Transverse colon (tissue), 4 donors: ENCODE results near the gene TXNRD1. TPM values are rescaled to one million over a fixed set of nuclear protein-coding genes. Genes with fewer than 3 reads are reported as not detected.
"Not testable (repeated sequence)": the region's sequence is repeated elsewhere in the genome, so short reads cannot be mapped to it uniquely, and the experiment has no call there.

Source experiments
- DNase-seq: peaks from one replicate; pipeline ENCODE4 v3.0.0-alpha.2; 2019
- H3K27ac ChIP-seq, 4 donors: fragments of 200-600 bp; sonication (generic); 2 replicates each; pipeline ENCODE4 v1.5.1; 2016 to 2018; ENCODE audit warnings: inconsistent platforms in 4 of 4
- H3K27me3 ChIP-seq: fragments of 200-600 bp; sonication (generic); 2 replicates; pipeline ENCODE4 v1.5.1; 2017; ENCODE audit warnings: inconsistent platforms
- H3K36me3 ChIP-seq, 4 donors: fragments of 200-600 bp; sonication (generic); 2 replicates each; pipeline ENCODE4 v1.5.1; 2017 to 2019; ENCODE audit warnings: inconsistent platforms in 4 of 4
- H3K4me1 ChIP-seq, 4 donors: fragments of 200-600 bp; sonication (generic); 2 replicates each; pipeline ENCODE4 v1.5.1; 2017 to 2020; ENCODE audit warnings: inconsistent platforms in 4 of 4
- H3K4me3 ChIP-seq, 4 donors: fragments of 200-600 bp; sonication (generic); 1 replicate in 1 of 4; 2 replicates in 3 of 4; pipeline versions ENCODE4 v1.5.1 to v1.6.1; 2017 to 2019; ENCODE audit warnings: inconsistent platforms in 4 of 4
- H3K9me3 ChIP-seq, 2 donors: fragments of 200-600 bp; sonication (generic); 2 replicates each; pipeline ENCODE4 v1.5.1; 2017 to 2019; ENCODE audit warnings: inconsistent platforms in 2 of 2
- EP300 ChIP-seq: sonication (generic); formaldehyde crosslinking; IDR thresholded peaks from one replicate; pipeline ENCODE4 v1.6.1; 2017; ENCODE audit warnings: antibody characterized with exemption, low read depth
- POLR2A ChIP-seq: fragments of 450-650 bp; IDR thresholded peaks from one replicate; pipeline ENCODE4 v1.6.1; 2016; ENCODE audit warnings: antibody characterized with exemption, mild to moderate bottlenecking, moderate library complexity
- POLR2AphosphoS5 ChIP-seq, 3 donors: sonication (generic); formaldehyde crosslinking; IDR thresholded peaks; one replicate each; pipeline ENCODE4 v1.6.1; 2016; ENCODE audit warnings: antibody characterized with exemption in 3 of 3
- WGBS, 2 donors: methylation state at CpG; one replicate each; pipeline ENCODE4 v1.1.5; 2018; ENCODE audit warnings: low coverage in 1 of 2; 5-methylcytosine and 5-hydroxymethylcytosine counted together
- in situ Hi-C, 4 donors: fragments of 200-750 bp; cut with MboI; loops; one replicate each; pipeline versions ENCODE4 v1.15.0 to v1.15.1; 2017; ENCODE audit warnings: low sequenced_read_pairs in 3 of 4, low pct_ligation_motif_present in 1 of 4, low pct_unique_long_range_greater_than_20kb in 1 of 4
- intact Hi-C: fragments of 100-400 bp; cut with DNase I; formaldehyde crosslinking; loops from one replicate; pipeline ENCODE4 v1.15.1; 2023; ENCODE audit warnings: low total_unique reads
- total RNA-seq, 4 donors: library from RNA; depleted of rRNA; stranded (reverse); fragments of >200 nt; gene quantifications; one replicate each; pipeline ENCODE4 v1.1.0, GENCODE V29; 2016
- TF ChIP-seq, protein P1 (sequence below), 5 experiments: fragments of 200-600 bp in 3 of 5; fragments of 450-650 bp in 2 of 5; sonication (generic) in 3 of 5; IDR thresholded peaks; 1 replicate in 2 of 5; 2 replicates in 3 of 5; pipeline ENCODE4 v1.5.1; 2016 to 2017; ENCODE audit warnings: antibody characterized with exemption in 5 of 5, inconsistent platforms in 3 of 5, mild to moderate bottlenecking in 2 of 5, moderate library complexity in 1 of 5

The TXNRD1 gene
- total RNA-seq, 4 donors from 2014 or later, result 72.9 to 127 (median 122) TPM

GRCh38 chr12:104263026-104263425 is 47.4 kb downstream of the TXNRD1 start:
- intact Hi-C loops (no loop called here), in situ Hi-C loops (no loop called here)
- no peaks in the 10 kb centered on the region for H3K9me3 ChIP-seq
- H3K27me3 ChIP-seq, result no peaks in the 10 kb centered on the region
- no peaks in the 10 kb centered on the region for H3K4me1 ChIP-seq
- H3K27ac ChIP-seq, result no peak overlapping the region
- H3K36me3 ChIP-seq, result no peaks in the 10 kb centered on the region
- TF ChIP-seq POLR2A, result no peak
- TF ChIP-seq, protein P1, sequence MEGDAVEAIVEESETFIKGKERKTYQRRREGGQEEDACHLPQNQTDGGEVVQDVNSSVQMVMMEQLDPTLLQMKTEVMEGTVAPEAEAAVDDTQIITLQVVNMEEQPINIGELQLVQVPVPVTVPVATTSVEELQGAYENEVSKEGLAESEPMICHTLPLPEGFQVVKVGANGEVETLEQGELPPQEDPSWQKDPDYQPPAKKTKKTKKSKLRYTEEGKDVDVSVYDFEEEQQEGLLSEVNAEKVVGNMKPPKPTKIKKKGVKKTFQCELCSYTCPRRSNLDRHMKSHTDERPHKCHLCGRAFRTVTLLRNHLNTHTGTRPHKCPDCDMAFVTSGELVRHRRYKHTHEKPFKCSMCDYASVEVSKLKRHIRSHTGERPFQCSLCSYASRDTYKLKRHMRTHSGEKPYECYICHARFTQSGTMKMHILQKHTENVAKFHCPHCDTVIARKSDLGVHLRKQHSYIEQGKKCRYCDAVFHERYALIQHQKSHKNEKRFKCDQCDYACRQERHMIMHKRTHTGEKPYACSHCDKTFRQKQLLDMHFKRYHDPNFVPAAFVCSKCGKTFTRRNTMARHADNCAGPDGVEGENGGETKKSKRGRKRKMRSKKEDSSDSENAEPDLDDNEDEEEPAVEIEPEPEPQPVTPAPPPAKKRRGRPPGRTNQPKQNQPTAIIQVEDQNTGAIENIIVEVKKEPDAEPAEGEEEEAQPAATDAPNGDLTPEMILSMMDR (IDR thresholded peaks at IDR 0.05), result no peak
- no peak for TF ChIP-seq EP300
- no peak for TF ChIP-seq POLR2AphosphoS5 (IDR thresholded peaks at IDR 0.05)
- 73 to 74% methylated on average over 4 of the region's 4 CpGs for WGBS, 2 donors
- no peak for DNase-seq
- no peak overlapping the region for H3K4me3 ChIP-seq

DNA sequence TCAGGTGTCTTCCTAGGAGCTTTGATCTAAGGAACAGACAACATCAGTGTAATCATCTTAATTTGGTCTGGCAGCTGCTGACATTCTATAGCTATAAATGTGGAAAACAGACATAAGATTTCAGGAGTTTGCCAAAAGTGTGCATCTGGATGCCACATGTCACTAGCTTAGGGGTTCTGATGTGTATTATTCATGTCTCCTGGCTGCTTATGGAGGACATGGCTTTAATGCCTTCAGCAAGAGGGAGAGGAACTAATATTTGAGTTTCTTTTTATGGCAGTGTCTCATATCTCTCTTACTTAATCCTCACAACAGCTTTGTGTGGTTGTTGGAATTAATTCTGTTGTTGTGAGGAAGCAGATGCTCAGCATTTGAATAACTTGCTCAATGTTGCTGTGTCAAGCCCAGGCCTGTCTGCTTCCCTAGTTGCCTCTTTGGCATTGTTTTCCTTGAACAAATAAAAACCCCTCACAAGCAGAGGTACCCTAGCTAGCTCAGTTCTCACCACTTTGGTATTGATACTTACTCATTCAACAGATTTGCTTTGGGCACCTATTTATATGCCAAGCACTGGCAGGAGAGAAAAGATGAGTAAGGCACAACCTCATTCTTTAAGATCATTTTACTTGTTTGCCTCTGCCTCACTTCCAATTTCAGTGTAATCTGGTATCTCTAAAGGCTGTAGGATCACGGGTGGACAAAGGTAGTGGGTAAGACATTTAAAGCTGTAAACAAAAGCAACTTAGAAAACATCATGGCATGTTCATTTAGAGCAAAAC is 48.2 kb downstream of the TXNRD1 start:
- H3K4me1 ChIP-seq, result no peaks in the 10 kb centered on the region
- no peak for DNase-seq
- H3K36me3 ChIP-seq, result no peaks in the 10 kb centered on the region
- no peak for TF ChIP-seq EP300
- TF ChIP-seq, protein P1 (IDR thresholded peaks at IDR 0.05), result no peak
- no peak for TF ChIP-seq POLR2AphosphoS5 (IDR thresholded peaks at IDR 0.05)
- TF ChIP-seq POLR2A, result no peak
- 67% methylated on average over 1 of the region's 1 CpG for WGBS, 2 donors
- no peaks in the 10 kb centered on the region for H3K27me3 ChIP-seq
- intact Hi-C loops (no loop called here), in situ Hi-C loops (no loop called here)
- H3K27ac ChIP-seq, result no peak overlapping the region
- no peak overlapping the region for H3K4me3 ChIP-seq
- no peaks in the 10 kb centered on the region for H3K9me3 ChIP-seq

DNA sequence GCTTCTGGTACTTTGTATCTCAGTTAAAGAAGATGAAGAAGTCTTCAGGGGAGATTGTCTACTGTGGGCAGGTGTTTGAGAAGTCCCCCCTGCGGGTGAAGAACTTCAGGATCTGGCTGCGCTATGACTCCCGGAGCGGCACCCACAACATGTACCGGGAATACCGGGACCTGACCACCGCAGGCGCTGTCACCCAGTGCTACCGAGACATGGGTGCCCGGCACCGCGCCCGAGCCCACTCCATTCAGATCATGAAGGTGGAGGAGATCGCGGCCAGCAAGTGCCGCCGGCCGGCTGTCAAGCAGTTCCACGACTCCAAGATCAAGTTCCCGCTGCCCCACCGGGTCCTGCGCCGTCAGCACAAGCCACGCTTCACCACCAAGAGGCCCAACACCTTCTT is 49.9 kb downstream of the TXNRD1 start:
- H3K4me3 ChIP-seq, H3K36me3 ChIP-seq, H3K9me3 ChIP-seq, H3K27me3 ChIP-seq, in situ Hi-C loops, H3K4me1 ChIP-seq, H3K27ac ChIP-seq, DNase-seq, intact Hi-C loops: not testable (repeated sequence)
- 95% methylated on average over 9 of the region's 24 CpGs; no CpG with 5 or more reads in 1 of the 2 donors for WGBS, 2 donors

DNA sequence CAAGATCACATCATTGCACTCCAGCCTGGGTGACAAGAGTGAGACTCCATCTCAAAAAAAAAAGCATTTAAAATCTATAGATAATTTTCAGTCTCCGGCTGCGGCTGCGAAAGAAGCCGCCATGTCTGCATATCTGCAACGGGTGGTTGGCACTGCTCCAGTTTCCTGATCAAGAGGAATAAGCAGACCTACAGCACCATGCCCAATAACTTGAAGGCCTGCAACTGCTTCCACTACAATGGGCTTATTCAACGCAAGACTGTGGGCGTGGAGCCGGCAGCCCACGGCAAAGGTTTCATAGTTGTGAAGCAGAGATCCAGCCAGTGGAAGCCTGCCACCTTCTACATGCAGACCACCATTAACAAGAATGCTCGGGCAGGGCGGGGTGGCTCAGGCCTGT is 57.4 kb downstream of the TXNRD1 start:
- no peak for TF ChIP-seq EP300
- TF ChIP-seq POLR2A, result no peak
- TF ChIP-seq POLR2AphosphoS5 (IDR thresholded peaks at IDR 0.05), result no peak
- TF ChIP-seq, protein P1 (IDR thresholded peaks at IDR 0.05), result no peak
- no peaks in the 10 kb centered on the region for H3K27me3 ChIP-seq
- 80 to 92% methylated on average over 3 to 11 of the region's 11 CpGs for WGBS, 2 donors
- intact Hi-C loops (no loop called here), in situ Hi-C loops (no loop called here)
- no peaks in the 10 kb centered on the region for H3K9me3 ChIP-seq
- peaks cover 0 to 17% (median 7%) of the 10 kb centered on the region in 4 donors for H3K4me1 ChIP-seq
- no peak overlapping the region for H3K27ac ChIP-seq
- no peak for DNase-seq
- no peak overlapping the region for H3K4me3 ChIP-seq
- H3K36me3 ChIP-seq, result no peaks in the 10 kb centered on the region

DNA sequence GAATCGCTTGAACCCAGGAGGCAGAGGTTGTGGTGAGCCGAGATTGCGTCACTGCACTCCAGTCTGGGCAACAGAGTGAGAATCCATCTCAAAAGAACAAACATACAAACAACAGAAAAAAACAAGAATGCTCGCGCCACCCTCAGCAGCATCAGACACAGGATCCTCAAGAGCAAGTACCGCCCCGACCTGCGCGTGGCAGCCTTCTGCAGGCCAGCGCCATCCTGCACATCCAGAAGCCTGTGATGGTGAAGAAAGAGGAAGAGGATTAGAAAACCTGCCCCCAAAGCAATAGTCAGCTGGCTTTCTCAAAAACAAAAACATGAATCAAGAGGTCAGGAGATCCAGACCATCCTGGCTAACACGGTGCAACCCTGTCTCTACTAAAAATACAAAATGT is 57.9 kb downstream of the TXNRD1 start:
- intact Hi-C loops (no loop called here), in situ Hi-C loops (no loop called here)
- 98 to 100% methylated on average over 2 to 11 of the region's 11 CpGs for WGBS, 2 donors
- Histone ChIP-seq H3K4me1 (peaks cover 0 to 17% (median 7%) of the 10 kb centered on the region in 4 donors), H3K27ac (no peak overlapping the region), H3K36me3 (no peaks in the 10 kb centered on the region), H3K27me3 (no peaks in the 10 kb centered on the region), H3K4me3 (no peak overlapping the region), H3K9me3 (no peaks in the 10 kb centered on the region)
- no peak for TF ChIP-seq EP300
- no peak for TF ChIP-seq POLR2A
- TF ChIP-seq POLR2AphosphoS5 (IDR thresholded peaks at IDR 0.05), result no peak
- TF ChIP-seq, protein P1 (IDR thresholded peaks at IDR 0.05), result no peak
- DNase-seq, result no peak
